Hepatocyte (in vitro differentiated cells): ENCODE data around the gene DYRK1A. TPM values are rescaled to one million over a fixed set of nuclear protein-coding genes. Genes with fewer than 3 reads are reported as not detected.

ENCODE experiments used
- DNase-seq: peaks from one replicate; pipeline ENCODE4 v3.0.0-alpha.2; 2016; ENCODE audit warnings: low spot score
- H2AFZ ChIP-seq: fragments of 200-600 bp; sonication (generic); 2 replicates; pipeline ENCODE4 v1.6.0; 2016; ENCODE audit warnings: antibody characterized with exemption, mild to moderate bottlenecking
- H3K27ac ChIP-seq: fragments of 200-600 bp; sonication (generic); 2 replicates; pipeline ENCODE4 v1.5.1; 2016; ENCODE audit warnings: mild to moderate bottlenecking
- H3K27me3 ChIP-seq: fragments of 200-600 bp; sonication (generic); 2 replicates; pipeline ENCODE4 v1.6.1; 2016
- H3K36me3 ChIP-seq: fragments of 200-600 bp; sonication (generic); replicated peaks from 2 replicates; pipeline ENCODE4 v1.5.1; 2016; ENCODE audit warnings: low read depth; ENCODE audit not compliant: insufficient read depth
- H3K4me1 ChIP-seq: fragments of 200-600 bp; sonication (generic); 2 replicates; pipeline ENCODE4 v1.5.1; 2016; ENCODE audit warnings: mild to moderate bottlenecking, moderate library complexity; ENCODE audit not compliant: insufficient read depth
- H3K4me2 ChIP-seq: fragments of 200-600 bp; sonication (generic); 2 replicates; pipeline ENCODE4 v1.6.0; 2016
- H3K4me3 ChIP-seq: fragments of 200-600 bp; sonication (generic); 2 replicates; pipeline ENCODE4 v1.5.1; 2016; ENCODE audit warnings: mild to moderate bottlenecking
- H3K79me2 ChIP-seq: fragments of 200-600 bp; sonication (generic); 2 replicates; pipeline ENCODE4 v1.6.0; 2017; ENCODE audit warnings: mild to moderate bottlenecking
- H3K9me2 ChIP-seq: fragments of 200-600 bp; sonication (generic); replicated peaks from 2 replicates; pipeline ENCODE4 v1.6.0; 2017; ENCODE audit warnings: mild to moderate bottlenecking; ENCODE audit not compliant: insufficient read depth
- H3K9me3 ChIP-seq: fragments of 200-600 bp; sonication (generic); 2 replicates; pipeline ENCODE4 v1.5.1; 2016; ENCODE audit warnings: low read depth, mild to moderate bottlenecking
- H4K20me1 ChIP-seq: fragments of 200-600 bp; sonication (generic); 2 replicates; pipeline ENCODE4 v1.6.0; 2016; ENCODE audit warnings: mild to moderate bottlenecking; ENCODE audit not compliant: insufficient read depth, poor library complexity, severe bottlenecking
- EZH2 ChIP-seq: fragments of 200-600 bp; sonication (generic); IDR thresholded peaks from 2 replicates; pipeline ENCODE4 v1.6.1; 2016; ENCODE audit warnings: antibody characterized with exemption, mild to moderate bottlenecking, borderline replicate concordance
- EZH2phosphoT487 ChIP-seq: fragments of 200-600 bp; sonication (generic); IDR thresholded peaks from one replicate; pipeline ENCODE4 v1.6.1; 2018; ENCODE audit warnings: antibody characterized with exemption, mild to moderate bottlenecking, low read depth, moderate library complexity; ENCODE audit not compliant: unreplicated experiment, severe bottlenecking
- WGBS: methylation state at CpG from one replicate; pipeline ENCODE4 v1.1.6; 2016; ENCODE audit warnings: low lambda C conversion rate; ENCODE audit errors: missing lambda C conversion rate; 5-methylcytosine and 5-hydroxymethylcytosine counted together
- polyA plus RNA-seq: library from polyadenylated mRNA; unstranded; fragments of >200 nt; fragmentation: Nextera tagmentation; extraction: Ambion mirVana; gene quantifications from 2 replicates; pipeline ENCODE4 v1.2.1, GENCODE V29; 2016
- total RNA-seq: library from RNA; depleted of rRNA; stranded (reverse); fragments of >200 nt; gene quantifications from 2 replicates; pipeline ENCODE4 v1.2.3, GENCODE V29; 2014
- TF ChIP-seq, protein P1 (sequence below): fragments of 200-600 bp; sonication (generic); IDR thresholded peaks from 2 replicates; pipeline ENCODE4 v1.5.1; 2016; ENCODE audit warnings: antibody characterized with exemption, mild to moderate bottlenecking; ENCODE audit not compliant: poor library complexity

DYRK1A gene
- total and polyA plus RNA-seq, 2 experiments from 2014 or later = 4.9 to 85.2 TPM

DNA sequence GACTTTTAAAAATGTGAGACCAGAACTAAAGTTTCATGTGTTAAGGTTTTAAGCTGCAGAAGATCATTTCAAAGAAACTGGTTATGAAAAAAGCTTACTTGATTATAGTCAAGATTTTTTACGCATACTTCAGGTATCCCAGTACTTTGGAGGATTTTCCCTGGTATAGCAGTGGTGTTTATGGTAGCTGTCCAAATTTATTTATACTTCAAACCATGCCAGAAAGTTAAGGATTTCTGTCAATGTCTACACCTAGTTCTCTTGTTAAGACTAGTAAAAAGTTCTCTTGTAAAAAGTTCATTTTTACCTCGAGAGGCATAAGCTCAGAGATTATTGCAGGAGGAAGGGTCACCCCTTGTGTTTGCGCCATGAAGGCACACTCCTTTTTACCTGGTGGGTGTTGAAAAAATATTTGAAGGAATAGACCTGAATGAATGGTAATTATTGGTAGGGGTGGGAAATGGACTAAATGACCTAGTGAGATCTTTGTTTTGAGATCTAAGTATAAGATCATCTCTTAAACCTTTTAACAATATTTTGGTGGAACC is 2.8 kb downstream of the DYRK1A start:
- H3K4me1 ChIP-seq = peaks cover 33% of the 10 kb centered on the region

DNA sequence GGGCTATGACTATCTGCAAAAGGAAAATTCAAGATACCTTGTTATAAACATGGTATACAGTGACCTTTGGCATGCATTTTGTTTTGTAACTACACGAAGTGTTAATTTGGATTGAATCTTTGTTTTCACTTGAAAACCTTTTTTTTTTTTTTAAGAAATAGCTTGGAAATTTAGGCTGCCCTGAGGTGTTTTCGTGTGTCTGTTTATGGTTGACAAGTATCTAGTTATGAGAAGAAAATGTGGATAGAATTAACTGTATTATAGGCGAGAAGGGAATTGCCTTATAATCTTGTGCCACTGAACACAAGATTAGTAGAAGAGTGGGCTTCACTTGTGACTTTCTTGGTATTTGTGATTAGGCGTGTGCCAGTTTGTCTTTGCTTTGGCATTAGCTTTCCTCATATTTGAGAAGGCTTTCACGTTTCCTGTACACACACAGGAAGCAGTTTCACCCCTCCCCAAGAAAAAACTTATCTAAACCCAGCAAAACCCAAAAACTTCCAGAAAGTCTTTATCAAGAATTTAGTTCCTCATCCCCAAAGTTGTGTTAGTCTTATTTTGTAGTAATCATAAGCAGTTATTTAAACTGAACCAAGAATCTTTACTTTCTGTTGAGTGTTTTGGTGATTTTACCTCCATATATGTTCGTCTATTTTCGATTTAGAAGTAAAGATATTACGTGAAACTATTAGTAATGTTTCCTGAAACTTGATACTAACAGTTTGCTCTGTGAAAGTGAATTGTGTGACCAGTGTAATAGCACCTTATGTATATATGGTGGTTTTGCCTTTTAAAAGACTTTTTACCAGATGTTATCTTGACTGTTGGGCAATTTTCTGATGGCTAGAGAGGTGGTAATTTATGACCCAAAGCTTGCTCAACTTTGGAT is 3.8 kb downstream of the DYRK1A start:
- no peaks in the 10 kb centered on the region for H3K9me2 ChIP-seq
- no peaks in the 10 kb centered on the region for H3K36me3 ChIP-seq
- peak overlapping the region; percentile 89 for H3K4me2 ChIP-seq
- no peaks in the 10 kb centered on the region for H3K27me3 ChIP-seq
- WGBS = 28% methylated on average over 8 of the region's 8 CpGs
- peaks cover 28% of the 10 kb centered on the region for H3K4me1 ChIP-seq
- H2AFZ ChIP-seq = no peak overlapping the region
- no peak for TF ChIP-seq EZH2
- no peak for TF ChIP-seq EZH2phosphoT487
- TF ChIP-seq, protein P1, sequence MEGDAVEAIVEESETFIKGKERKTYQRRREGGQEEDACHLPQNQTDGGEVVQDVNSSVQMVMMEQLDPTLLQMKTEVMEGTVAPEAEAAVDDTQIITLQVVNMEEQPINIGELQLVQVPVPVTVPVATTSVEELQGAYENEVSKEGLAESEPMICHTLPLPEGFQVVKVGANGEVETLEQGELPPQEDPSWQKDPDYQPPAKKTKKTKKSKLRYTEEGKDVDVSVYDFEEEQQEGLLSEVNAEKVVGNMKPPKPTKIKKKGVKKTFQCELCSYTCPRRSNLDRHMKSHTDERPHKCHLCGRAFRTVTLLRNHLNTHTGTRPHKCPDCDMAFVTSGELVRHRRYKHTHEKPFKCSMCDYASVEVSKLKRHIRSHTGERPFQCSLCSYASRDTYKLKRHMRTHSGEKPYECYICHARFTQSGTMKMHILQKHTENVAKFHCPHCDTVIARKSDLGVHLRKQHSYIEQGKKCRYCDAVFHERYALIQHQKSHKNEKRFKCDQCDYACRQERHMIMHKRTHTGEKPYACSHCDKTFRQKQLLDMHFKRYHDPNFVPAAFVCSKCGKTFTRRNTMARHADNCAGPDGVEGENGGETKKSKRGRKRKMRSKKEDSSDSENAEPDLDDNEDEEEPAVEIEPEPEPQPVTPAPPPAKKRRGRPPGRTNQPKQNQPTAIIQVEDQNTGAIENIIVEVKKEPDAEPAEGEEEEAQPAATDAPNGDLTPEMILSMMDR = no peak
- no peaks in the 10 kb centered on the region for H3K9me3 ChIP-seq
- peak overlapping the region; percentile 99 for H3K27ac ChIP-seq
- peaks cover 78% of the 10 kb centered on the region for H3K79me2 ChIP-seq
- H3K4me3 ChIP-seq = peak overlapping the region; percentile 91
- H4K20me1 ChIP-seq = peaks cover 76% of the 10 kb centered on the region
- DNase-seq = no peak

More for the DNA sequence above, 2.8 kb downstream of the DYRK1A start:
- peak overlapping the region; percentile 99 for H3K27ac ChIP-seq
- WGBS = 48% methylated on average over 3 of the region's 3 CpGs
- H3K79me2 ChIP-seq = peaks cover 74% of the 10 kb centered on the region
- no peaks in the 10 kb centered on the region for H3K9me2 ChIP-seq
- H3K36me3 ChIP-seq = no peaks in the 10 kb centered on the region
- H3K27me3 ChIP-seq = no peaks in the 10 kb centered on the region
- TF ChIP-seq EZH2phosphoT487 (no peak), EZH2 (no peak)
- TF ChIP-seq, protein P1 = no peak
- H4K20me1 ChIP-seq = peaks cover 66% of the 10 kb centered on the region
- peak overlapping the region; percentile 91 for H3K4me3 ChIP-seq
- H3K4me2 ChIP-seq = peak overlapping the region; percentile 89
- no peak for DNase-seq
- H3K9me3 ChIP-seq = no peaks in the 10 kb centered on the region
- H2AFZ ChIP-seq = no peak overlapping the region

DNA sequence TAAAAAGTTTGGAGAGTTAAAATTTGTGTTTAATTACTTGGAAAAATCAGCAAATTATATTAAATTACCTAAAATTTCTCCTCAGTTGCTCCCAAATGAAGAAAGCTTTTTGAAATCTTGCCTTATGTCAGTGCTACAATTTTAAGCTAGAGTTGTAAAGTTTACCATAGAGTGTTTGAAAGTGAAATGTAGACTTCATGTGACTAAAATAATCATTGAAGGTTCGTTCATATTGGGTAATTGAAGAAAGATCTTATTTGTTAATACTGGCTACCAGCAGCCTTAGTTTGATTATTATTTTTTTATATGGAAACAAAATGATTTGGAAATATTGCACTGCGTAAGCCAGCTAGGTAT is 4.4 kb downstream of the DYRK1A start:
- peaks cover 85% of the 10 kb centered on the region for H3K79me2 ChIP-seq
- peak overlapping the region; percentile 99 for H3K27ac ChIP-seq
- H3K4me3 ChIP-seq = no peak overlapping the region
- no peaks in the 10 kb centered on the region for H3K36me3 ChIP-seq
- TF ChIP-seq, protein P1 = no peak
- TF ChIP-seq EZH2phosphoT487 = no peak
- TF ChIP-seq EZH2 = no peak
- no peaks in the 10 kb centered on the region for H3K27me3 ChIP-seq
- peaks cover 83% of the 10 kb centered on the region for H4K20me1 ChIP-seq
- H3K9me3 ChIP-seq = no peaks in the 10 kb centered on the region
- H3K9me2 ChIP-seq = no peaks in the 10 kb centered on the region
- WGBS = 86% methylated on average over 2 of the region's 2 CpGs
- H2AFZ ChIP-seq = no peak overlapping the region
- peaks cover 34% of the 10 kb centered on the region for H3K4me1 ChIP-seq
- DNase-seq = no peak
- H3K4me2 ChIP-seq = peak overlapping the region; percentile 89
